GM19035 (cell line): ENCODE data around the gene YWHAH.

Experiments used
- ATAC-seq: cut with Tn5 transposase; IDR thresholded peaks from one replicate; pipeline ENCODE4 v1.9.1; 2021; ENCODE audit not compliant: unreplicated experiment

The YWHAH gene

DNA sequence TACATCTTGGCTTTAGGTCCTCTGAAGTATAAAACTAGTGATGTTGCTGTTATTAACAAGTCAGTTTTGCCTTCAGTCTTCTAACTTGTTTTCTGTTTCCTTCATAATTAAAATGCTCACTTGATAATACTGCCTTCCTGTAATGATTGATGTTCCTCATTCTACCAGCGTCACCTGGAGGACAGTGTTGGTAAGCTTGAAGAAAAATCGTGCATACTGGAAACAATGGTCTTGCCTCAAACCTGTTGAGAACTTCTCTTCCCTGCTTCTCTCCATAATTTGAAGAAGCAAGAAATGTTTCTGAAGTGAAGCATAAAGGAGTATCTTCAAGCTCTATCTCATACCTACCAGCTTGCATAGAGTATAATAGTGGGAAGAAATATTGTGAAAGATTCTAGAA lies 3.0 kb downstream of the YWHAH start:
- ATAC-seq, result no peak

DNA sequence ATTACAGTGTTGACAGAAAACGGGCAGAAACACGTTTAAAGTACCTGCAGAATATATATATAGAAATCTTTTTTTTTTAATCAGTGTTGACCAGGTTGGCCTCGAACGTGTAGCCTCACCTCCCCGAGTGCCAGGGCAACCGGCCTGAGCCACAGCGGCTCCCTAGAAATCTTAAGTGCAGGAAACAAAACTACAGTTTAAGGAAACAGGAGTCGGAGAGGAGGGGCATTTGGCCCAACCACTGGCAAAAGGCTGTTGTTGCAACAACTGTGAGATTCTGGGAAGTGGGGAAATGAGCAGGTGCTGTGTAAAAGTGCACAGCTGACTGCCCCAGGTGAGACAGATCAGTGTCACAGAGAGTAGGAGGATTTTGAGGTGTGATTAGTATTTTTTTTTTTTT lies 3.7 kb downstream of the YWHAH start:
- no peak for ATAC-seq

DNA sequence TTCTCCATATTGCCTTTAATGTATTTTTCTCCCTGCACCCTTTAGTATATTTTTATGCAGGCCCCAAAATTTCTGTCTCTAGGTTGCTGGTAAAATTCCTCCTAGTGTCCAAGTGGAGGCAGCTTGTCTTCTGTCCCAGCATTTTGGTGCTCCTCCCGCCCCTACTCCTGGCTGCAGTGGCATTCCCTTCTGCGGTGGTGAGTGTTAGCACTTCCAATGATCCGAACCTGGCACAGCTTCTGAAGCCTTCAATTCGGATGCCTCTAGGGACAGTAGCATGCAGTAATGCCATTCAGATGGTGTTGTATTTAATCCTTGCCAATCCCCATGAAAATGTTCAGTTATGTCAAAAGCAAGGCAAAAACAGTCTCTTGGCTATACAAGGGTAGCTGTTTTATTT lies 5.9 kb downstream of the YWHAH start:
- no peak for ATAC-seq

DNA sequence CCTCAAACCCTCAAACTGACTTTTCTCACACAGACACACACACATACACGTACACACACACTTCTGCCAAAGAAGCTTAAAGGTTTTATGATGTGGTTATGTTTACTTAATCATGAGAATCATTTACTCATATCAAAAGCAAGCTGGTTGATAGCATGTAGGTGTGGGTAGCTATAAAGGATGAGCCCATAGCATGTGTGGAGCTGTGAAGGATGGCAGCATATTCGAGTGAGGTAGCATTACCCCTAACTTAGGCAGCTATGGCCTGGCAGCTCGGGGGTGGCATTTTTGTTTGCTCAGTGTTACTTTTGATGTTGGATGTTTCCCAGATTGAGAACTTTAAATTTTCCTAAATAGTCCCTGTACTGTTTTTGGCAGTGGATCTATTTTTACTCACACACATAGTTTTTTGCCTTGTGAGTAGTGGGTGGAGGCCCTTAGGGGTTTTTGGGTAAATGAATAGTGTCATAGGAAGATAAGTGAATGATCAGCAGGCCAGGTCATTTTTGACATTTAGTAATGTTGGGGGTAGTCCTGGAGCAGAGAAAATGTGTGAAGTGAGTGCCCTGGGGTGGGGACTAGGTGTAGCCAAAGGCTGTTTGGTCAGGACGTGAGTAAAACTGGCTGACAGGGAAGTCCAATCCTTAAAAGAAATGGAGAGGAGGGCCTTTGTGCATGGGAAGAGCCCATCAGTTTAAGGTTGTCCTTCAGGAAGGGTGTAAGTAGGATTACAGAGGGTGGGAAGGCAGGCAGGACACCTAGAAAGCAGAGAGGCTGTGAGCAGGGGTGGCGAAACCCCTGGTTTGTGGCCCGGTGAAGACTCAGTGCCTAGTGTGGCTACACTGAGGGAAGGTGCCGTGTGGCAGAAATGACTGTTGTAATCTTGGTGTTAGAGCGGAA lies 7.1 kb downstream of the YWHAH start:
- no peak for ATAC-seq

DNA sequence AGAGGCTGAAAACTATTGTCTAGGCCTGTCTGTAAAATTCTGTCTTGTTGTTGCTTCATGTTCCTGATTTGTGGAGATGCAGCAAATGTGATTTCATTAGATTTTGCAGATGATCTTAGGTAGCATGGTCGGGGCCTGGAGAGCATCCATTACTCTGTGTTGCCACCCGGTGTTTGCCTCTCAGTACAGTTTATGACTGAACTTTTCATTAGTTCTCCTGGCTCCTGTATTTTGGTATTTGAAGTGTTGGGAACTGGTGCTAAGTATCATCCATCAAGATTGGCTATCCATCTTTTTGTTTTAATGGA lies 7.7 kb downstream of the YWHAH start:
- no peak for ATAC-seq

DNA sequence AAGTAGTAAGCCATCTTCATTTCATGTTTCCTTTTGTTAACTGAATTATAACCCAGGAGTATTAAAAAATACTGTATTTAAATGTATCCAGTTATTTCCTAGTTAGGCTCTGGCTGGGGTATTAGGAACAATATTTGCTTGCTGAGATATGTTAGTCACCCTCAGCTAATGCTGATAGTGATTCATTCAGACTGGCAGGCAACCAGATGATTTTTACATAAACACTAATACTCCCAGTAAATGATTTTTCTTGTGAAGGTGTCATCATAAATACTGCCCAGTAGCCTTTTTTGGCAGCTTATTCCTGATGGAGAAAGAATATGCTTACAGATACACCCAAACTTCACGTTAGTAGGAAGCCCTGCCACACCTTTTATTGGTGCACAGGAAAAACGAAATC lies 8.1 kb downstream of the YWHAH start:
- no peak for ATAC-seq

DNA sequence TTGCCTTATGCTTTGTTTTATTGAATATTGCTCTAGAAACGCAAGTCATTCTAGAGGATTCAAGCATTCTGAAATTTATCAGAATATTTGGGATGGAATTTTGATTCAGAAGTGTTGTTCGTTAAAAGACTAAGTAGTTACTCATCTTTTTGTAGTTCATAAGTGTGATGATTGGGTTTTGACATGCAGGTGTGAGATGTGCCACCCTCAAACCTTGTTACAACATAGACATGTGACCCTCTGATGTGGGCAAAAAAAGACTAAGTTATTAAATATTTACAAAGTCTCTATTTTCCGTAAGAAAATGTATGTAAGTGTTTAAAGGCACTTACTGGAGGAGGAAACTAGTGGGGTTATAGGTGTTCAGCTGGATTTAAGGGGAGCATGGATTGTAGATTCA lies 8.9 kb downstream of the YWHAH start:
- no peak for ATAC-seq

DNA sequence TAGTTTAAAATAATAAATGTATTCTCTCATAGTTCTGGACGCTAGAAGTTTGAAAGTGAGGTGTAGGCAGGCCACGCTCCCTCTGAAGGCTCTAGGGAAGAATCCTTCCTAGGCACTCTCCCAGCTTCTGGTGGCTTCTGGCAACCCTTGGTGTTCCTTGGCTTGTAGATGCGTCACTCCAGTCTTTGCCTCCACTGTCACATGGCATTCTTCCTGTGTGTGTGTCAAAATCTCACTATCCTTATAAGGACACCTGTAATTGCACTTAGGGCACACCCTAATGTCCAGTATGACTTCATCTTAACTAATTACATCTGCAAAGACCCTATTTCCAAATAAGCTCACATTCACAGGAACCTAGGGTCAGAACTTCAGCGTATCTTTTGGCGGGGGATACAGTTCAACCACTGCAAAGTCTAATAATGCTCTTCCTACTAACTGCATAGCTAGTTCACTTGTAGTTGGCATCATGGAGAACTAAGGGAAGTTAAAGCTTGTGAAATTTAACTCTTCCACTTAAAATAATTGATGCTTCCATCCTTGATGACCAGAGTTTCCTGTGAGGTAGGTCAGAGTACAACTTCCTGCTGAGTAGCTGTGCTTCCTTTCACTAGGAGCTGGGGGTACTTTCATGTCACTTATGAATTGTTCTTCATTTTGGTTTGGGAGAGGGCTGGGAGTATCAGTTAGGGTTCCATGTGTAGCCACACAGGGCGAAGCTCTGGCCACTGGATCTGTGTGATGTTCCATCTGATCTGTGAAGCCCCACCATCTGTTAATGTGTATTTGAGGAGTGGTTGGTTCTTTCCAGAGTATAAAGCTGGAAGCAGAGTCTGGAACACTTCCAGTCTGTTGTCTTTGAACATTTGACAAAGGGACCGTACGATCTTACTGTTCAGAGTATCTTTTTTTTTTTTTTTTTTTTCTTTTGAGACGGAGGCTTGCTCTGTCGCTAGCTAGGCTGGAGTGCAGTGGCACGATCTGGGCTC lies 10.5 kb downstream of the YWHAH start:
- ATAC-seq, result no peak

DNA sequence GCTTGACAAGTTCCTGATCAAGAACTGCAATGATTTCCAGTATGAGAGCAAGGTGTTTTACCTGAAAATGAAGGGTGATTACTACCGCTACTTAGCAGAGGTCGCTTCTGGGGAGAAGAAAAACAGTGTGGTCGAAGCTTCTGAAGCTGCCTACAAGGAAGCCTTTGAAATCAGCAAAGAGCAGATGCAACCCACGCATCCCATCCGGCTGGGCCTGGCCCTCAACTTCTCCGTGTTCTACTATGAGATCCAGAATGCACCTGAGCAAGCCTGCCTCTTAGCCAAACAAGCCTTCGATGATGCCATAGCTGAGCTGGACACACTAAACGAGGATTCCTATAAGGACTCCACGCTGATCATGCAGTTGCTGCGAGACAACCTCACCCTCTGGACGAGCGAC lies 12.0 kb downstream of the YWHAH start:
- ATAC-seq, result no peak

DNA sequence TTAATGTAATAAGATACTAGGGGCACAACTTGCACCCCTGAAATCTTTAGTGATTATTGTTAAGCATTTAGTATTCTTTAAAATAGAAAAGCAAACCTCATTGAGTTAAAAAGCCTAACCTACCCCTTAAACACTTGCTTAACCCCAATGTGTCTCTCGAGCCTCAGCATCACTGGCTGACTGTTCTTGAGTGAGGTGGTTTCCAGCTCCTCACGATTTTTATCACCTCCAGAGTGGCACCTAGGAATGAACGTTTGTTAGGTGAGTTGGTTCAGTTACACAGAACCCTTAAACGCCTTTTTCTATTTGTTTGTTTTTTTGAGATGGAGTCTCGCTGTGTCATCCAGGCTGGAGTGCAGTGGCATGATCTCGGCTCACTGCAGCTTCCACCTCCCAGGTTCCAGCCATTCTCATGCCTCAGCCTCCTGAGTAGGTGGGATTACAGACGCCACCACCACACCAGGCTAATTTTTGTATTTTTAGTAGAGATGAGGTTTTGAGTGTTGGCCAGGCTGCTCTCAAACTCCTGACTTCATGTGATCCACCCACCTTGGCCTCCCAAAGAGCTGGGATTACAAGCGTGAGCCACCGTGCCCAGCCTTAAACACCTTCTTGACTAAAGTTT lies 13.7 kb downstream of the YWHAH start:
- ATAC-seq, result no peak

DNA sequence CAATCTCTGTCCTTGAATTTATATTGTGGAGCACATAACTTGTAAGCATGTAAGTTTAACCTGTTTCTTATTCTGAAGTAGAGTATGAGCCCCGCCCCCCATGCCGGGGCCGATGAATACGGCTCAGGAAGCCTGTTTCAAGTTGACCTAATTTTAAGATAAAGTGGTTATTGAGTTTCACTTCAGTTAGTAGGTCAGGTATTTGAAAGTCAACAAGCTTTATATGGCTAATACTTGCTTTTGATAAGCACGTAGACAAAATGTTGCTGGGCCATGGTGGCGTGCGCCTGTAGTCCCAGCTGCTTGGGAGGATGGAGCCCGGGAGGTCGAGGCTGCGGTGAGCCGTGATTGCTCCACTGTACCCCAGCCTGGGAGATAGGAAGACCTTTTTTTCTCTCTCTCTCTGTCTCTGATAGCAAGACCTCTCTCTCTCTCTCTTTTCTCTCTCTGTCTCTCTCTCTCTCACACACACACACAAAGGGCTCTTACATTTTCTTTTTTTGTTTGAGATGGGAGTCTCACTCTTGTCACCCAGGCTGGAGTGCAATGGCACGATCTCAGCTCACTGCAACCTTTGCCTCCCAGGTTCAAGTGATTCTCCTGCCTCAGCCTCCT lies 14.4 kb downstream of the YWHAH start:
- ATAC-seq, result no peak

DNA sequence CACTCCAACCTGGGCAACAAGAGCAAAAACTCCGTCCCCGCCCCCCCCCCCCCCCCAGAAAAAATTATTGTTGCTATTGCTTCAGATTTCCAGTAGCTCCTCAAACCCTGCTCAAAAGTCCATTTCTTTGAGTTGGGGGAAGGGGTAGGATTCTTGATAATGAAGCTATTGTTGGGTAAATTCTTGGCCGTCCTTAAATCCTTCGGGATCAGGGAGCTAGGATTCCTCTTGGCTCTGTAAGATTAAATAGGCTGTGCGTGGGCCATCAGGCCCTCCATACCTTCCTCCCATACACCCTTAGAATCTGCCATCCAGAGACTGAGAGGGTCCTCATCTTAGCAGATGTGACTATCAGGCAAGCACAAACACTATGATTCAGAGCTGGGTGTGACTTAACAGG lies 16.4 kb downstream of the YWHAH start:
- no peak for ATAC-seq

DNA sequence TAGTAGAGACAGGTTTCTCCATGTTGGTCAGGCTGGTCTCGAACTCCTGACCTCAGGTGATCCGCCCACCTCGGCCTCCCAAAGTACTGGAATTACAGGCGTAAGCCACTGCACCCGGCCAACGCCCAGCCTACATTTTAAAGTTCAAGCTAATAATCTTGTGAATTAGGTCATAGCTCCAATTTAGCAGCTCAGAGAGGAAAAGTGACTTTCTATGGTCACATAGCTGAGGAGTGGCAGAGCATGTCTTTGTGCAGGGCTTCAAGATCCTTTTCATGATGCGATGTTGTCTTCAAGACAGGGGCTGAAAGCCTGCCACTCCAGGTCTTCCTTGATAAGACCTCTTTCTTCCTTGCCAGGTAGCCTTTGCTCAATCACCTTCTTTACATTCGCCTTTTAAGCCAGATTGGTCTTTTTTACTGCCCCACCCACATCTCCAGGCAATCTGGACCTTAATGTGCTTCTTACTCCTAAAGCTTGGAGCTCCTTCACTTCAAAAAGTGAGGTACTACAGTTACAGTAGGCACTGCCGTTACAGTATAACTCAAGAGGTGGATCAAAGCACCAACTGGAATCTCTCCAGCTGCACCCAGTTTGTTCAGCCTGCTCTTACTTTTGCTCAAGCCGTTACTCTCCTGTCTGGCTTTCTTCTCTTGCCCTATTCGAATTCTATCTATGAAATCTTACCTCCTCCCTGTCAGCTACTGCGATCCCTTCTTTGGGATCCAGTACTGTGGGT lies 18.2 kb downstream of the YWHAH start:
- no peak for ATAC-seq

DNA sequence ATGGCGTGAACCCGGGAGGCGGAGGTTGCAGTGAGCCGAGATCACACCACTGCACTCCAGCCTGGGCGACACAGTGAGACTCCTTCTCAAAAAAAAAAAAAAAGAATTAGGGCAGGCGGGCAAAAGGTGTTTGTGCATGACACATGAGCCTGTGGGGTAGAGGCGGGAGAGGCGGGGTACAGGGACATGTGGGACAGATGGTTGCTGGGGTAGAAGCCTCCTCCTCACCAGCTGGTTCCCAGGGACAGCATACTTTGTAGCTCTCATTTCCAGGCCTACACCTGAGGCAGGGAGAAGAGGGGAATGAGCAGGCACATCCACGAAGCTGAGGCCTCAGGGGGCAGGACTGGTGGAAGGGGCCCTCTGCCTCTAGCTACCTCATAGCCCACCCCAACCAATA lies 23.7 kb downstream of the YWHAH start:
- ATAC-seq, result no peak

DNA sequence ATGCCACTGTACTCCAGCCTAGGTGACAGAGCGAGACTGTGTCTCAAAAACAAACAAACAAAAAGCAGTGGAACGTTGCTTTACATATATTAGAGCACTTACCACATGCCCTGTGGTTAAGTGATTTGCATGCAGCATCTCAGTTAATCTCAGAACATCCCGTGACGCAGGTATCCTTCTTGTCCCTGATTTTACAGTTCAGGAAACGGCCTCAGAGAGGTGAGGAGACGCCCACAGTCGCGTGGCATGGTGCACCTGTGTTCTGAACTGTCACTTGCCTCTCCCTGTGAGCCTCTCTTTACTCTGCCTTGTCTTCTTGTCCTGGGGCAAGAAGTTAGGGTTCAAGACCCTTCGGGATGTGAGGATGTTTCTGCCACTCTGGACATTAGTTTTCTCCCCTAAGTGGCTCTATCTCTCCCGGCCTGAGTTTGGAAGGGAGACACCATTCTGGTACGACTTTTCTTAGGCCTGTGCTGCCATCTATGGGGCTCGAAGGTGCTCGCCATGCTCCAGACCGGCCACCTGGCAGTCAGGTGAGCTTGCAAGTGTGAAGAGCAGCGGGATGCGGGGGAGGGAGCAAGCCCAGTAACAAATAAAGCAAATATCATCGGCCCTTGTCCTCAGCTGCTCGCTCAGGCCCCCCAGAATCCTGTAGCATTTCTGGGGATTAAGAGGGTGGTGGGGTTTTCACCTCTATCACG lies 25.6 kb downstream of the YWHAH start:
- ATAC-seq, result peak; percentile 52

DNA sequence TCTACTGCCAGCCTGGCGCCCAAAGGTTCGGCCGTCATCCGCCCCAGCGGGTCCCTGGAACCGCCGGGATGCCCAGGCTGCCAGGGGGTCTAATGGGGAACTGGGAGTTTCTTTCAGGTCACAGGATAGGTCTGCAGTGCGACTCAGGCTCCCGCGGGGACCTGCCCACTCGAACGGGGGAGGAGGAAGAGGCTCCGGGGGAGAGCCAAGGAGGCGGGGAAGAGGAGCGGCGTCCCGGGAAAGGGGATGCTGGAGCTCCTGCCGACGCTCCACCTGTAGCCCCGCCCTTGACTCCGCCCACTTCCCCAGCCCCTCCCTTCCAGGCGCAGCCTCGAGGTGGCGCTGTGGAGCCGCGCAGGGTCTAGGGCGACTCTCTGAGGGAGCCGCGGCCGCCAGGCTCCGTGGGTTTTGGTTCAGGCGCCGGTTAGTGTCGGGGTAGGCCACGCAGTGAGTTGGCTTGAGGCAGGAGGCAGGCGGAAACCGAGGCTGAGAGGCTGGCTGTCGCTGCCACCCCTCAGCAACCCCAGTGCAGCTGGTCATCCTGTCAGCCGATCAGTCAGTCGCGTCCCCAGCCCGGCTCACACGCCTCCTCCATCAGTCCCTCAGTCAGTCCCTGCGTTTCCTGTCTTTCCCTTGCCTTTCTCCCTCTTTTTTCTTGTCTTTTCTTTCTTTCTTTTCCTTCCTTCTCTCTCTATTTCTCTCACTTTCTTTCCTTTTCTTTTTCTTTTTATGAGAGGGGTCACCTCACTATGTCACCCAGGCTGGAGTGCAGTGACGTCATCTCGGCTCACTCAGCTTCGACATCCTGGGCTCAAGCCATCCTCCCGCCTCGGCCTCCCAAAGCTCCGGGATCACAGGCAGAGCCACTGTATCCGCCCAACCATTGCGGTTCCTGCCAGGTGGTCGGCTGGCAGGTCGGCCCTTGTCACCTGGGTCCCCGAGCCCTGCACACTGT lies 26.4 kb downstream of the YWHAH start:
- peak; percentile 74 for ATAC-seq

DNA sequence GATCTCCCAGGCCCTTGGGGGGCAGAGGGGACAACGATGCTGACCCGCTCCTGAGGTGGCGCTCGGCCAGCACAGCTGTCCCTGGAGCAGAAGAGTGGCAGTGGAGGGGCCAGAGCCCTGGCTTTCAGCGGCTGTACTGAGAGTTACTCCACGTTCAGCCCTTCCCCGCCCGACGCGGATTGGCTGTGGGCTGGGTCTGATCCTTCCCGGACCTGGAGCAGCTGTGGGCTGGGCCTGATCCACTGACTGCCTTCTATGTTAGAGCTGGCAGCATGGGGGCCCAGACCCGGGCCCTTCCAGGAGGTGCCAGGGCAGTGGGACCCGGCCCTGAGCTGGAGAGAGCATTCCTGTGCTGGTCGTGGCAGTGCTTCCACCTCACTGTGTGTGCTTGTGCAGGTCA lies 27.8 kb downstream of the YWHAH start:
- no peak for ATAC-seq

DNA sequence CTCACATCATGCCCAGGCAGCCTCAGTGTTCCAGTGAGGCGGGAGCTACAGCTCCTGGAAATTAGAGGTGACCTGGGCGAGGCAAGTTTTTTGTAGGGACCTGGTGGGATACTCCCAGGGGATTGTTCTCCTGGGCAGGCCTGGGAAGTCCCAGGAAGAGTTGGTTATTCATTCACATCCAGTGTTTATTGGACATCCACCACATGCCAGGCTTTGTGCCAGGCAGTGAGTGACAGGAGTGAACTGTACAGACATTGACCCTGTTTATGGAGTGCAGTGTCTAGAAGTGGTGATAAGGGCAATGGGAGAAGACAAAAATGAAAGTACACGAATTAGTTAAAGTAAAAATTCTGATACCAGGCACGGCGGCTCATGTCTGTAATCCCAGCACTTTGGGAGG lies 29.4 kb downstream of the YWHAH start:
- ATAC-seq, result no peak
